GM12873 (cell line): Measurements from ENCODE around the gene R3HDM2.

Experiments
- TF ChIP-seq, protein P1 (sequence below): IDR thresholded peaks from 2 replicates; pipeline ENCODE4 v1.5.1; 2012; ENCODE audit warnings: low read depth, mild to moderate bottlenecking, moderate library complexity, low read length, control low read depth; ENCODE audit not compliant: insufficient read depth; ENCODE audit errors: missing control alignments

The R3HDM2 gene

DNA sequence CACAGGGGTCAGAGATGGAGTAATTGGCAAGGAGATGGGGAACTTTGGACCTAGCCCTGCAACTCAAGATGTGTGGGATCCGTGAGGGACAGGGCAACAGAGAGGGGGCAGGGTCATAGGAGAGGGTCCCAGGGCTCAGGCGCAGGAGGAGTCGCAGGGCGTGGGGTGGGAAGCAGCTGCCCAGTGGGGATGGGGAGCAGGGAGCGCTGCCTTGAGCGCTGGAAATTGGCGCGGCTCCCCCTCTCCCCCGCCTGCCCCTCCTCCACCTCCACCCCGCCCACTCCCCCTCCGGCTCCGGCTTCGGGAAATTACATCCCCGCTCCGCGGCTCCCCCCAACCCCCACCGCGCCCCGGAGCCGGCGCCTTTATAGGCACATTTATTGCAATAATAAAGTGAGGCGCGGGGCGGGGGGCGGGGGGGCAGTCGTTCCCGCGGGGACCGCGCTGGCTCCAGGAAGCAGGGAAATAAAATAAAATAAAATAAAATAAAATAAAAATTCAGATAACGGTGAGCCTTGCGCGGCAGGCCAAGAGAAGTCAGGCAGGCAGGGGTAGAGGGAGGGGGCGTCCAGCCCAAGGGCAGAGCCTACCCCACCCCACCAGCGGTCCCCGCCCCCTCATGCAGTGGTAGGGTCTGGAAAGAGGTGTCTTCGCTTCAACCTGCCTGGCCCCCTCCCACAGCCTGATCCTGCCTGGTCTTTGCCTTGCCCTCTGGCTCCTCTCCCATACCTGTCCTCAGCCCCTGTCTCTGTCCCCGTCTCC is 210.7 kb downstream of the R3HDM2 start:
- TF ChIP-seq, protein P1, sequence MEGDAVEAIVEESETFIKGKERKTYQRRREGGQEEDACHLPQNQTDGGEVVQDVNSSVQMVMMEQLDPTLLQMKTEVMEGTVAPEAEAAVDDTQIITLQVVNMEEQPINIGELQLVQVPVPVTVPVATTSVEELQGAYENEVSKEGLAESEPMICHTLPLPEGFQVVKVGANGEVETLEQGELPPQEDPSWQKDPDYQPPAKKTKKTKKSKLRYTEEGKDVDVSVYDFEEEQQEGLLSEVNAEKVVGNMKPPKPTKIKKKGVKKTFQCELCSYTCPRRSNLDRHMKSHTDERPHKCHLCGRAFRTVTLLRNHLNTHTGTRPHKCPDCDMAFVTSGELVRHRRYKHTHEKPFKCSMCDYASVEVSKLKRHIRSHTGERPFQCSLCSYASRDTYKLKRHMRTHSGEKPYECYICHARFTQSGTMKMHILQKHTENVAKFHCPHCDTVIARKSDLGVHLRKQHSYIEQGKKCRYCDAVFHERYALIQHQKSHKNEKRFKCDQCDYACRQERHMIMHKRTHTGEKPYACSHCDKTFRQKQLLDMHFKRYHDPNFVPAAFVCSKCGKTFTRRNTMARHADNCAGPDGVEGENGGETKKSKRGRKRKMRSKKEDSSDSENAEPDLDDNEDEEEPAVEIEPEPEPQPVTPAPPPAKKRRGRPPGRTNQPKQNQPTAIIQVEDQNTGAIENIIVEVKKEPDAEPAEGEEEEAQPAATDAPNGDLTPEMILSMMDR: no peak

DNA sequence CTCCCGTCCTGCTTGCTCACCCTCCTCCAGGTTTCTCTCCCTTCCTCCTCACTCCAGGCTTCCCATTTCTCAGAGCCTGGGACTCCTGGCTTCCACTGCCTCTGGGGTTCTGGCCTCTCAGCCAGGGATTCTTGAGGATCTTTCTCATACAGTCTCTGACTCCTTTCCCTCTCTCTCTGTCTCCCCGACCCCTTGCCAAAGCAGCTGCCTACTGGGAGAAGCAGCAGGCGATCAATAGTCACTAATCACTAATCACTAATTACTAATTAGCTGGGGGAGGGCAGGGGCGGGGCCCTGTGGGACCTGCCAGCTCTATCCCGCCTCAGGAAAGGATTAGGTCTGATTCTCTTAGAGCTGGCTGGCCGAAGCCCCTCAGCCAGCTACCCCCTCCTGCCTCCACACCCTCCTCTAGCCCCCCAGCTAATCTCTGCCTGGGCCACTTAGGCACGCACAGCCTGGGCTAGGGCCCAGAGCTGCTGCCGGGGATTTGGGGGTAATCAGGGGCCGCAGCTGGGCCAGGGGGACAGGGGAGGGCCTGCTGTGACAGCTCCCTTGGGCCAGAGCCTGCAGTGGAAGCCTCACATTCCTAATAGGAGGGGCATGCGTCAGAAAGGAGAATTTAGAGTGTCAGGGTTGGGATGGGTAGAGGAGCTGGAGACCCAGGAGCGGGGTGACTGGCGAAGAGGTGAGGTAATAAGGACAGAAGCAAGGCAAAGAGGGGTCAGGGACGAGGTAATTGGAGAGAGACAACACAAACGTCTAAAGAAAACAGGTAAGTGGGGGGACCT is 211.4 kb downstream of the R3HDM2 start:
- TF ChIP-seq, protein P1: no peak

DNA sequence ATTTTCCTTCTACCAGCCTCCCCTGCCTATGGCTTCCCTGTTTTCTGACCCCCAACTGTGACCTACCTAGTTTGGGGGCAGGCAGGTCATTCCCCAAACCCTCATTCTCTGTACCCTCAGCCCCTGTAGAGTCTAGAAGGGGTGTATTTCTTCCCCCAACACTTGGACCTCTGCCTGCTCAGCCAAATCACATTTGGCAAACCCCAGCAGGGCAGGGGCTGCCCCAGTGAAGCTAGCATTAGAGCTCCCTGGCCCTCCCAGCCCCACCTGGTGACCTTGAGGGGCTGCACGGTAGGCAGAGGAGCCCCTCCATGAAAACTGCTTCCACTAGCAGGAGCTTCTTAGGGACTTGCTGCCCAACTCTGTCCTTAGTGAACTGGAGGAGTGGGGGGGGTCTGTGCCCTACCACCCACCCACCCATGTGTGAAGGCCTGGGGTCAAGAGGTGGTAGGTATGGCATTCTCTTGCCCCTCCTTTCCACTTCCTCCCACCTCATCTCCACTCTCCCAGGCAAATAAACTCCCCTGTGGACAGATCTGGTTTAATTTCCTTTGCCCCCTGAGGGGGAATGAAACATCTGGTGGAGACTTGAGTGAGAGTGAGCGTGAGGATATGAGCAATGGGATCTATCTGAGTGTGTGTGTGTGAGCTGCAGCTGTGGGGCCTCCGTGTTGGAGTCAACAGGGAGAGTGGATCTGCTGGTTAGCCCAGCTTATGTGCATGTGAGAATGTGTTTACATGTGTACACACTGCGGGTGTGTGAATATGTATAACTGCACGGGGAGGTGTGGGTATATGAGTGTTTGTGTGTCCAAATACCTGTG is 212.6 kb downstream of the R3HDM2 start:
- TF ChIP-seq, protein P1: no peak

DNA sequence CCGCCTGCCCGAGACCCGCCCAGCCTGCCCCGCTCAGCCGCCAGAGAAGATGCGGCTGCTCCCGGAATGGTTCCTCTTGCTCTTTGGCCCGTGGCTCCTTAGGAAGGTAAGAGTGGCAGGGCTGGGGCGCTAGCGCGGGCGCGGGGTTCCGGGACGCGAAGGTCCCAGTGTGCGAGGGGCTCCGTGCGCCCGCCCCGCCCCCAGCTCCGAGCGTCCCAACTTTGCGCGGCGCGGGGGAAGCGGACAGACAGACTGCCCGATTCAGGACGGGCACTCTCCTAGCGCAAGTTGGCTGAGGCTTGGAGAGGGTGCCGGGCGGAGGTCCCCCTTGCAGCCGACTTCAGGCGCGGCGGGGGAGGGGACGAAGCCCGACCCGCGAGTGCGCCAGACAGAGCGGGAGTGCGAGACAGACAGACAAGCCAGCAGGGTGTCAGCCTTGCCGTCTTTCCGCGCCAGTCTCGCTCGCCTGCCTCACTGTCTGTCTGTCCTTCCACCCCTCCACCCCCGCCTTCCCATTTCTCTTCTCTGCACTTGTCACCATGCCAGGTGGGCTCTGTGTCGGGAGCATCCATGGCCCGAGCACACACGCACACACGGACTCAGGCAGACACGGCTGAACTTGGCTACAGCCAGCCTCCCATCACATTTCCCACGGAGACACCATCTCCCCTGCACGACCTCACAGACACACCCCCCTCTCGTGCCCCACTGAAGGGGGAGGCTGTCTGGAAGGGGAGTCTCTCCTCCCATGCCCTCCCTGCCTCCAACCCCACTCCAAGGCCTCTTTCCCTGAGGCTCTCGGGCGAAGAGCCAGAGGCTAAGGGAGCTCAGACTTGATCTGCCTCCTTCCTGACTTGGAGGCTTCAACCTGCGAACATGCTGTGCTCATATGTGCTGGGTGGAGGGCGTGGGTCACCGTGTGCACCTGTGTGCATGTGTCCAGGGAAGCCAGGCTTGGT is 213.6 kb downstream of the R3HDM2 start:
- TF ChIP-seq, protein P1: no peak

DNA sequence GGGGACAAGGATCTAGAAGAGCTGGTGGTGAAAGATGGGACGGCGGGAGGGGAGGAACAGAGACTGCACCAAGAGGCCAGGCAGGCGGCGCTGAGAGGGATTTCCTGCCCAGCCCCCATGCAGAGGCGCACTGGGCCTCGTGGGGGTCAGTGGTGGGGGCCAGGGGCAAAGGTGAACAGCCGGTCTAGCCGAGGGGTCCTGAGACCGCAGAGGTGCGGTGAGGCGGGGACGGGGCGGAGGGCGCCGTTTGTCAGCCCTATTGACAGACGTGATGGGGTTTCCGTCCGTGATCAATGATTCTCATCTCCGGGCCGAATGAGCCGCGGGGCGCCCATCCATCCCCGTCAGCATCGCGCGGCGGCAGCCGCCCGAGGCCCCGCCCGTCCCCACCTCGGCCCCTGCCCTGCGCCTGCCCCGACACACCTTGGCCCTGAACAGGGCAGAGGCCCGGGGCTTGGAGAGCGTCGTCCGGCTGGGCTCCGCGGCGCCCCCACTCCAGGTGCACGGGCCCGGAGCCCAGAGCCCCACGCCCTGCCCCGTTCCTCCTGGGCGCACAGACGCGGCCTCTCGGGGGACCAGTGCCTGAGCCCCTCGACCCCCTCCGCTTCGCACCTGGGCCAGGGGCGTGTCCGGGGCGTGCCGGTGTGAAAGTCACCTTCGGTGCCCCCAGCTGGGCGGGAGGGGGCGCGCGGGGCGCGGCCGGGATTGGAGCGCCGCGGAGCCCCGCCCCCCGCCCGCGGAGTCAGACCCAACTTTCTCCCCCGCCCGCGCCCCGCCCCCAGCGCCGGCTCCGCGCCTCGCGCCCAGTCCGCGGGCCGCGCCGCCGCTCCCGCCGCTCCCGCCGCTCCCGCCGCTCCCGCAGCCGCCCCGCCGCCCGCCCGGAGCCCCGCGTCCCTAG is 214.6 kb downstream of the R3HDM2 start, which contains the start of gene NXPH4:
Gene NXPH4, plus strand, starts transcription at position 781 of the 898 bp plus-strand sequence. CDS start 176 bp downstream, outside the sequence.
- TF ChIP-seq, protein P1: no peak

DNA sequence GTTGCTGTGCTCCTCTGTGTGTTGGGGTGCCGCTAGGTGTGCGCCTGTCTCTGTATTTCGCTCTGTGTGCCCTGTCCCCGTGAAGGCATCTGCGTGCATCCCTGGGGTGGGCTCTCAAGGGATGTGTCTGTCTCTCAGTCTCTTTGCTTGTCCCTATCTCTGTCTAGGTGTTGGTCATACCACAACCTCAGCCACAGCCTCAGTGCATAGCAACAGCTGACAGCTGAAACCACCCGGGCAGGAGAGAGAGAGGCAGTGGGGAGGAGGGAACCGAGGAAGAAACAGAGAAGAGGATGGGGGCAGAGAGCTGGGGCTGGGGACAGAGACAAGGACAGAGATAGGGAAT is 215.2 kb downstream of the R3HDM2 start:
- TF ChIP-seq, protein P1: no peak
